ENCODE data around the gene VTI1A. TPM values are rescaled to one million over a fixed set of nuclear protein-coding genes. Genes with fewer than 3 reads are reported as not detected.

VTI1A gene
- total RNA-seq, 1 donor from 2014 or later, result 32.6 TPM

GRCh38 chr10:112793202-112793921 is 346.3 kb downstream of the VTI1A start:
- TF ChIP-seq CTCF (conservative IDR thresholded peaks at IDR 0.05), result no peak
- no peaks in the 10 kb centered on the region for H3K27me3 Mint-ChIP-seq

GRCh38 chr10:112794201-112794600 is 347.2 kb downstream of the VTI1A start:
- H3K4me3 Mint-ChIP-seq, result no peak overlapping the region
- H3K9me3 Mint-ChIP-seq, result peaks cover 10% of the 10 kb centered on the region
- no peak for DNase-seq (ENCODE audit: extremely low spot score, unreplicated experiment)
- no peaks in the 10 kb centered on the region for H3K27me3 Mint-ChIP-seq
- H3K27ac Mint-ChIP-seq, result no peak overlapping the region
- no peak for TF ChIP-seq CTCF (conservative IDR thresholded peaks at IDR 0.05)
- H3K4me1 Mint-ChIP-seq (ENCODE audit: unreplicated experiment), result peaks cover 33% of the 10 kb centered on the region
- peaks cover 8% of the 10 kb centered on the region for H3K36me3 Mint-ChIP-seq

More at GRCh38 chr10:112793202-112793921, 346.3 kb downstream of the VTI1A start:
- Mint-ChIP-seq H3K9me3 (peaks cover 12% of the 10 kb centered on the region), H3K4me1 (ENCODE audit: unreplicated experiment) (peaks cover 33% of the 10 kb centered on the region), H3K27ac (peak overlapping the region; percentile 46), H3K4me3 (peak overlapping the region; percentile 19), H3K36me3 (peaks cover 9% of the 10 kb centered on the region)
- no peak for DNase-seq (ENCODE audit: extremely low spot score, unreplicated experiment)

GRCh38 chr10:112795067-112795466 is 348.1 kb downstream of the VTI1A start:
- Mint-ChIP-seq H3K27ac (no peak overlapping the region), H3K27me3 (no peaks in the 10 kb centered on the region), H3K9me3 (peaks cover 10% of the 10 kb centered on the region), H3K4me1 (ENCODE audit: unreplicated experiment) (peaks cover 38% of the 10 kb centered on the region), H3K36me3 (peaks cover 8% of the 10 kb centered on the region), H3K4me3 (no peak overlapping the region)
- DNase-seq (ENCODE audit: extremely low spot score, unreplicated experiment), result no peak
- no peak for TF ChIP-seq CTCF (conservative IDR thresholded peaks at IDR 0.05)

GRCh38 chr10:112797197-112797596 is 350.2 kb downstream of the VTI1A start:
- peaks cover 4% of the 10 kb centered on the region for H3K36me3 Mint-ChIP-seq
- H3K4me1 Mint-ChIP-seq (ENCODE audit: unreplicated experiment), result peaks cover 32% of the 10 kb centered on the region
- TF ChIP-seq CTCF (conservative IDR thresholded peaks at IDR 0.05), result no peak
- no peak overlapping the region for H3K4me3 Mint-ChIP-seq
- no peak for DNase-seq (ENCODE audit: extremely low spot score, unreplicated experiment)
- H3K27ac Mint-ChIP-seq, result no peak overlapping the region
- H3K27me3 Mint-ChIP-seq, result no peaks in the 10 kb centered on the region
- peaks cover 3% of the 10 kb centered on the region for H3K9me3 Mint-ChIP-seq

- Mint-ChIP-seq H3K4me1 (ENCODE audit: unreplicated experiment) (peaks cover 26% of the 10 kb centered on the region), H3K9me3 (peaks cover 3% of the 10 kb centered on the region), H3K4me3 (no peak overlapping the region), H3K36me3 (peaks cover 4% of the 10 kb centered on the region), H3K27ac (no peak overlapping the region), H3K27me3 (no peaks in the 10 kb centered on the region)
- DNase-seq (ENCODE audit: extremely low spot score, unreplicated experiment), result no peak
- no peak for TF ChIP-seq CTCF (conservative IDR thresholded peaks at IDR 0.05)
Observed at GRCh38 chr10:112797855-112798254, 350.8 kb downstream of the VTI1A start.
